GM12872 (cell line): Measurements from ENCODE around the gene WNT1.
A peak's percentile ranks its signal among the peaks of the same experiment; 100 is the strongest.

ENCODE experiments used
- CTCF ChIP-seq: IDR thresholded peaks from 3 replicates; pipeline ENCODE4 v1.5.1; 2011; ENCODE audit warnings: low read depth, mild to moderate bottlenecking, low read length, moderate library complexity; ENCODE audit not compliant: insufficient read depth

WNT1 gene

GRCh38 chr12:48961801-48962200, 16.3 kb upstream of the WNT1 start:
- TF ChIP-seq CTCF = no peak

- no peak for TF ChIP-seq CTCF
Measured at GRCh38 chr12:48965298-48965838, 12.8 kb upstream of the WNT1 start.

GRCh38 chr12:48966177-48966895, 11.8 kb upstream of the WNT1 start:
- no peak for TF ChIP-seq CTCF

- TF ChIP-seq CTCF = no peak
Measured at GRCh38 chr12:48967991-48968390, 10.1 kb upstream of the WNT1 start.

- no peak for TF ChIP-seq CTCF
Measured at GRCh38 chr12:48968467-48968866, 9.7 kb upstream of the WNT1 start.

GRCh38 chr12:48969160-48969771, 8.9 kb upstream of the WNT1 start:
- no peak for TF ChIP-seq CTCF

- TF ChIP-seq CTCF = 0 out of 3 replicates have a peak, but pooled peaks have one; percentile 14
Measured at GRCh38 chr12:48969833-48970701, 8.1 kb upstream of the WNT1 start.
